ENCODE data around the gene PTPRM. TPM values are rescaled to one million over a fixed set of nuclear protein-coding genes. Genes with fewer than 3 reads are reported as not detected.

Gene PTPRM
- total RNA-seq, 1 experiment from 2014 or later, result 1.6 TPM

DNA sequence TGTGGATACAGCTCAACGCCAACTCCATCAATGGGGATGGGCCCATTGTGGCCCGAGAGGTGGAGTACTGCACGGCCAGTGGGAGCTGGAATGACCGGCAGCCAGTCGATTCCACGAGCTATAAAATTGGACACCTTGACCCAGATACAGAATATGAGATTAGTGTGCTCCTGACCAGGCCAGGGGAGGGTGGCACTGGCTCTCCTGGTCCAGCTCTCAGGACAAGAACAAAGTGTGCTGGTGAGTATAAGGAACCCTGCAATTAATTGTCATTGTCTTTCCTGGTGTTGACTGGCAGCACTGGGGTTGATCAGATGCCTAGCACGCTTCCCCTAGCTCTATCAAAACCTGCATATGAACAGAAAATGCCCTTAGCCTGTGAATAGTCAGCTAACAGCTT, 388.1 kb downstream of the PTPRM start:
- intact Hi-C loops (cut with micrococcal nuclease; ENCODE audit: unreplicated experiment) (no loop called here), in situ Hi-C loops (cut with HindIII; ENCODE audit: low pct_unique_long_range_greater_than_20kb, low sequenced_read_pairs) (no loop called here)
- TF ChIP-seq, protein P1, sequence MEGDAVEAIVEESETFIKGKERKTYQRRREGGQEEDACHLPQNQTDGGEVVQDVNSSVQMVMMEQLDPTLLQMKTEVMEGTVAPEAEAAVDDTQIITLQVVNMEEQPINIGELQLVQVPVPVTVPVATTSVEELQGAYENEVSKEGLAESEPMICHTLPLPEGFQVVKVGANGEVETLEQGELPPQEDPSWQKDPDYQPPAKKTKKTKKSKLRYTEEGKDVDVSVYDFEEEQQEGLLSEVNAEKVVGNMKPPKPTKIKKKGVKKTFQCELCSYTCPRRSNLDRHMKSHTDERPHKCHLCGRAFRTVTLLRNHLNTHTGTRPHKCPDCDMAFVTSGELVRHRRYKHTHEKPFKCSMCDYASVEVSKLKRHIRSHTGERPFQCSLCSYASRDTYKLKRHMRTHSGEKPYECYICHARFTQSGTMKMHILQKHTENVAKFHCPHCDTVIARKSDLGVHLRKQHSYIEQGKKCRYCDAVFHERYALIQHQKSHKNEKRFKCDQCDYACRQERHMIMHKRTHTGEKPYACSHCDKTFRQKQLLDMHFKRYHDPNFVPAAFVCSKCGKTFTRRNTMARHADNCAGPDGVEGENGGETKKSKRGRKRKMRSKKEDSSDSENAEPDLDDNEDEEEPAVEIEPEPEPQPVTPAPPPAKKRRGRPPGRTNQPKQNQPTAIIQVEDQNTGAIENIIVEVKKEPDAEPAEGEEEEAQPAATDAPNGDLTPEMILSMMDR (IDR thresholded peaks at IDR 0.05), result no peak
- no TSS peak for BruUV-seq (replicated peaks)
- DNase-seq (ENCODE audit: low read depth, low spot score) (no peak), ATAC-seq (no peak)
- Histone ChIP-seq H3K4me3 (ENCODE audit: low read depth in 2 of 2, low read length in 2 of 2) (no peak overlapping the region), H3K4me1 (ENCODE audit: control insufficient read depth, insufficient read depth, low read length) (no peaks in the 10 kb centered on the region), H3K27me3 (ENCODE audit: control insufficient read depth, insufficient read depth, low read length) (no peaks in the 10 kb centered on the region), H3K9me3 (ENCODE audit: control insufficient read depth, insufficient read depth, low read depth, low read length) (no peaks in the 10 kb centered on the region), H3K27ac (ENCODE audit: low read length) (no peak overlapping the region), H3K36me3 (ENCODE audit: control insufficient read depth, insufficient read depth, low read length) (no peaks in the 10 kb centered on the region)
- ChIA-PET CTCF (no interaction called here), POLR2A (no interaction called here)

DNA sequence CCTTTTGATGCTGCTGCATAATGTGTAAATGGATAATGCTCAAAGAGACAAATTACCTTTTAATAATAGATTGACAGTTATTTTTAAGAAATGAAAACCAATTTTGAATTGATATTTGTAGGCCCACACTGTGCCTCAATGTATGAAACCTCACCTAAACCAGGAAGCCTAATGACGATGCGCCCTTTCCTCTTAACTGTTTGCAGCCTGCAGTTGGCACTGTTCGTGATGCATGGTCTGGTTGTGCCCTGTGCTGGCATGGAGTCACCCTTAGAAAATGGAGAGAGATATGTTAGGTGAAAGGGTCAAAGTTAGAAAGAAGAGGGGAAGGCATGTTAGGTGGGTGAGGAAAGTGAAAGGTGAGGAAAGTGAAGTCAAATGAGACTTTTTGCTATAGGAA, 390.2 kb downstream of the PTPRM start:
- Histone ChIP-seq H3K4me1 (ENCODE audit: control insufficient read depth, insufficient read depth, low read length) (no peaks in the 10 kb centered on the region), H3K27me3 (ENCODE audit: control insufficient read depth, insufficient read depth, low read length) (no peaks in the 10 kb centered on the region), H3K9me3 (ENCODE audit: control insufficient read depth, insufficient read depth, low read depth, low read length) (no peaks in the 10 kb centered on the region), H3K27ac (ENCODE audit: low read length) (no peak overlapping the region), H3K4me3 (ENCODE audit: low read depth in 2 of 2, low read length in 2 of 2) (no peak overlapping the region), H3K36me3 (ENCODE audit: control insufficient read depth, insufficient read depth, low read length) (no peaks in the 10 kb centered on the region)
- in situ Hi-C loops (cut with HindIII; ENCODE audit: low pct_unique_long_range_greater_than_20kb, low sequenced_read_pairs), result no loop called here
- intact Hi-C loops (cut with micrococcal nuclease; ENCODE audit: unreplicated experiment), result no loop called here
- ChIA-PET POLR2A (no interaction called here), CTCF (no interaction called here)
- ATAC-seq (no peak), DNase-seq (ENCODE audit: low read depth, low spot score) (no peak)
- BruUV-seq (replicated peaks), result no TSS peak
- TF ChIP-seq REST (IDR thresholded peaks at IDR 0.05; ENCODE audit: insufficient read depth in 1 of 2, low read depth in 2 of 2, low read length in 1 of 2), result no peak
- no peak for TF ChIP-seq TCF7L2 (IDR thresholded peaks at IDR 0.05; ENCODE audit: low read depth, low read length)
- TF ChIP-seq SIN3A (IDR thresholded peaks at IDR 0.05; ENCODE audit: borderline replicate concordance, insufficient read depth, low read depth, low read length), result no peak

- DNase-seq (ENCODE audit: low read depth, low spot score) (no peak), ATAC-seq (no peak)
- H3K9me3 ChIP-seq (ENCODE audit: control insufficient read depth, insufficient read depth, low read depth, low read length), result no peaks in the 10 kb centered on the region
- H3K4me3 ChIP-seq (ENCODE audit: low read depth in 2 of 2, low read length in 2 of 2), result no peak overlapping the region
- ChIA-PET CTCF (no interaction called here), POLR2A (no interaction called here)
- H3K27ac ChIP-seq (ENCODE audit: low read length), result no peak overlapping the region
- no TSS peak for BruUV-seq (replicated peaks)
- TF ChIP-seq, protein P1 (IDR thresholded peaks at IDR 0.05), result no peak
- TF ChIP-seq POLR2AphosphoS5 (IDR thresholded peaks at IDR 0.05; ENCODE audit: low read depth, low read length), result no peak
- no peak for TF ChIP-seq SIN3A (IDR thresholded peaks at IDR 0.05; ENCODE audit: borderline replicate concordance, insufficient read depth, low read depth, low read length)
- TF ChIP-seq TCF7L2 (IDR thresholded peaks at IDR 0.05; ENCODE audit: low read depth, low read length), result no peak
- no peak for TF ChIP-seq REST (IDR thresholded peaks at IDR 0.05; ENCODE audit: insufficient read depth in 1 of 2, low read depth in 2 of 2, low read length in 1 of 2)
- H3K4me1 ChIP-seq (ENCODE audit: control insufficient read depth, insufficient read depth, low read length), result no peaks in the 10 kb centered on the region
- H3K36me3 ChIP-seq (ENCODE audit: control insufficient read depth, insufficient read depth, low read length), result no peaks in the 10 kb centered on the region
- in situ Hi-C loops (cut with HindIII; ENCODE audit: low pct_unique_long_range_greater_than_20kb, low sequenced_read_pairs) (no loop called here), intact Hi-C loops (cut with micrococcal nuclease; ENCODE audit: unreplicated experiment) (no loop called here)
- no peaks in the 10 kb centered on the region for H3K27me3 ChIP-seq (ENCODE audit: control insufficient read depth, insufficient read depth, low read length)
Observed at GRCh38 chr18:7958081-7958896, 391.2 kb downstream of the PTPRM start.

Measured in Panc1 (cell line).